ENCODE measurements around the gene ATP8A2. TPM values are rescaled to one million over a fixed set of nuclear protein-coding genes. Genes with fewer than 3 reads are reported as not detected.
A peak's percentile ranks its signal among the peaks of the same experiment; 100 is the strongest.

ATP8A2 gene
- total and polyA plus RNA-seq, 2 of the 4 experiments (the other 2 are of a cell fraction) = 0.02 to 0.18 TPM

DNA sequence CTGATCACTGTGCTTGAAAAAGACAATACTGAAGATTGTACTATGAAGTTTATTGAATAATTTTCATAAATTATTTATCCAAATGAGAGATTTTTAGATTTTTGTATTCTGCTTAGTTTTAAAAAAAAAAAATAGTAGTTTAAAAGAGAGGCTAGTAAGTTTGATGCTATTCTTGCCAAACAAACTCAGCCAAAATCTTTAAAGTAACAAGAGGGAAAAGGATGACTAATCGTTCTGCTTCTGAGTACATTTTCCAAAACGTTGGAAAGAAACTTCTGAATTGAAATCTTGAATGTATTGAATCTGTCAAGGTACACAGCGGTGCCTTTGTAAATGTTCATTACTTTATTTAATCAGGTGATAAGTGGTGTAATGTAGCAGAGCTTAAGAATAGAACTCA, 35.9 kb upstream of the ATP8A2 start:
- intact Hi-C loops (cut with micrococcal nuclease) = no loop called here
- Histone ChIP-seq H3K9me3 (ENCODE audit: control insufficient read depth, insufficient read depth, low read length) (no peaks in the 10 kb centered on the region), H2BK5ac (ENCODE audit: low read depth, low read length, poor library complexity, severe bottlenecking) (no peak overlapping the region), H3K4ac (ENCODE audit: low read depth, low read length) (no peak overlapping the region), H4K91ac (ENCODE audit: insufficient read depth, low read depth, low read length) (no peak overlapping the region), H2AK9ac (replicated peaks; ENCODE audit: low read depth, low read length, poor library complexity) (no peak overlapping the region), H3K79me1 (ENCODE audit: low read depth in 1 of 2, low read length in 2 of 2) (peaks cover 4 to 8% of the 10 kb centered on the region in 2 experiments; a peak in 2 of 4 replicates), H3K4me3 (ENCODE audit: insufficient read depth, low read depth, low read length) (no peak overlapping the region), H3K14ac (replicated peaks; ENCODE audit: low read depth, low read length) (no peak overlapping the region), H3K4me1 (ENCODE audit: control insufficient read depth, insufficient read depth, low read length) (no peaks in the 10 kb centered on the region), H4K5ac (ENCODE audit: low read depth, low read length) (no peak overlapping the region), H3K9ac (ENCODE audit: low read depth, low read length) (no peak overlapping the region), H2AK5ac (ENCODE audit: low read depth, low read length) (no peak overlapping the region), H3K18ac (ENCODE audit: low read depth, low read length) (no peak overlapping the region), H3K36me3 (ENCODE audit: control insufficient read depth, insufficient read depth, low read length) (peaks cover 20% of the 10 kb centered on the region), H2BK120ac (ENCODE audit: low read depth, low read length) (no peak overlapping the region), H3K27me3 (ENCODE audit: control insufficient read depth, insufficient read depth, low read length) (no peaks in the 10 kb centered on the region), H3K56ac (ENCODE audit: extremely low read depth, insufficient read depth, low read length) (no peak overlapping the region), H2BK15ac (ENCODE audit: low read depth, low read length) (no peak overlapping the region), H3K23ac (ENCODE audit: low read depth, low read length) (no peak overlapping the region), H3K4me2 (ENCODE audit: low read depth, low read length) (no peak overlapping the region), H3K27ac (ENCODE audit: insufficient read depth, low read length) (no peak overlapping the region), H4K8ac (ENCODE audit: low read depth in 2 of 2, low read length in 2 of 2) (no peak overlapping the region), H2BK20ac (ENCODE audit: low read depth, low read length) (no peak overlapping the region), H3K9me1 (ENCODE audit: insufficient read depth, low read length) (no peaks in the 10 kb centered on the region; the same call in 1 of the 2 replicates), H2AFZ (replicated peaks; ENCODE audit: low read length, poor library complexity) (no peak overlapping the region), H4K20me1 (ENCODE audit: insufficient read depth, low read length) (no peaks in the 10 kb centered on the region)
- in situ Hi-C loops (cut with MboI; ENCODE audit: low sequenced_read_pairs) = no loop called here
- ATAC-seq (ENCODE audit: low read depth) (no peak; the same call in 1 of the 2 replicates), DNase-seq (peak; percentile 21)
- WGBS, 2 experiments (ENCODE audit: extremely low coverage in 2 of 2, insufficient read length in 1 of 2) = no CpG with 5 or more reads among the region's 3 CpGs
- dilution Hi-C loops (cut with HindIII; ENCODE audit: low sequenced_read_pairs, unreplicated experiment) = no loop called here
- TF ChIP-seq RFX5 (IDR thresholded peaks at IDR 0.05; ENCODE audit: low read depth, low read length) (no peak), RCOR1 (IDR thresholded peaks at IDR 0.05; ENCODE audit: insufficient replicate concordance, low read length) (no peak), MXI1 (IDR thresholded peaks at IDR 0.05; ENCODE audit: borderline replicate concordance, low read depth, low read length) (no peak), RAD21 (IDR thresholded peaks at IDR 0.05; ENCODE audit: low read length) (no peak), POLR2A (IDR thresholded peaks at IDR 0.05; ENCODE audit: low read depth, low read length) (no peak), FOS (IDR thresholded peaks at IDR 0.05; ENCODE audit: low read depth, low read length) (no peak)
- ChIA-PET CTCF (no interaction called here), POLR2A (ENCODE audit: unreplicated experiment) (no interaction called here)
- no TSS peak for BruUV-seq (replicated peaks)
